ENCODE results near the gene HES5.

GRCh38 chr1:2509589-2509988 lies 20.5 kb downstream of the HES5 start:
- TF ChIP-seq CTCF (conservative IDR thresholded peaks at IDR 0.05 in 1 of 2, IDR thresholded peaks at IDR 0.05 in 1 of 2; ENCODE audit: low read depth in 1 of 2, low read length in 2 of 2): no peak
- TF ChIP-seq EZH2 (IDR thresholded peaks at IDR 0.05; ENCODE audit: low read length, missing control alignments): no peak

Measured in fibroblast of lung (primary cell).